Uterus (tissue), 4 donors: Measurements from ENCODE around the gene LRIG2. TPM values are rescaled to one million over a fixed set of nuclear protein-coding genes. Genes with fewer than 3 reads are reported as not detected.

Experiments
- DNase-seq, 2 donors: peaks; one replicate each; pipeline ENCODE4 v3.0.0-alpha.2; 2019 to 2020
- H3K27ac ChIP-seq, 2 donors: fragments of 200-600 bp; sonication (generic); 1 replicate in 1 of 2; 2 replicates in 1 of 2; pipeline ENCODE4 v1.5.1; 2016 to 2018
- H3K27me3 ChIP-seq, 2 donors: fragments of 200-600 bp; sonication (generic); one replicate each; pipeline ENCODE4 v1.5.1; 2018 to 2019; ENCODE audit warnings: control low read depth in 1 of 2
- H3K36me3 ChIP-seq, 2 donors: fragments of 200-600 bp; sonication (generic); one replicate each; pipeline ENCODE4 v1.5.1; 2019; ENCODE audit warnings: control low read depth in 1 of 2
- H3K4me1 ChIP-seq, 2 donors: fragments of 200-600 bp; sonication (generic); one replicate each; pipeline ENCODE4 v1.5.1; 2018 to 2019; ENCODE audit warnings: control low read depth in 1 of 2
- H3K4me3 ChIP-seq, 2 donors: fragments of 200-600 bp; sonication (generic); 1 replicate in 1 of 2; 2 replicates in 1 of 2; pipeline ENCODE4 v1.5.1; 2018 to 2019; ENCODE audit warnings: mild to moderate bottlenecking in 1 of 2
- H3K9me3 ChIP-seq, 2 donors: fragments of 200-600 bp; sonication (generic); one replicate each; pipeline ENCODE4 v1.5.1; 2019; ENCODE audit warnings: control low read depth in 1 of 2
- CTCF ChIP-seq, 4 experiments: fragments of 200-600 bp in 2 of 4; fragments of 450-650 bp in 2 of 4; sonication (generic) in 2 of 4; IDR thresholded peaks; one replicate each; pipeline ENCODE4 v1.5.1; 2016 to 2019; ENCODE audit warnings: antibody characterized with exemption in 4 of 4, mild to moderate bottlenecking in 2 of 4, moderate library complexity in 1 of 4
- POLR2A ChIP-seq, 2 donors: fragments of 450-650 bp; IDR thresholded peaks; one replicate each; pipeline ENCODE4 v1.6.1; 2016; ENCODE audit warnings: antibody characterized with exemption in 2 of 2, mild to moderate bottlenecking in 1 of 2, moderate library complexity in 1 of 2
- intact Hi-C: fragments of 100-400 bp; cut with DNase I; formaldehyde crosslinking; loops from one replicate; pipeline ENCODE4 v1.15.1; 2023; ENCODE audit warnings: low total_unique reads
- total RNA-seq, 4 donors: library from RNA; depleted of rRNA in 3 of 4; stranded (reverse); fragments of >200 nt in 3 of 4; gene quantifications; one replicate each; pipeline versions ENCODE4 v1.1.0 to v1.2.4, GENCODE V29; 2014 to 2023
- donor health status: DM: yes; HTN: yes; CAD: no.

Gene LRIG2
- total RNA-seq, 4 donors from 2014 or later, result 7.2 to 55.8 (median 26.5) TPM

DNA sequence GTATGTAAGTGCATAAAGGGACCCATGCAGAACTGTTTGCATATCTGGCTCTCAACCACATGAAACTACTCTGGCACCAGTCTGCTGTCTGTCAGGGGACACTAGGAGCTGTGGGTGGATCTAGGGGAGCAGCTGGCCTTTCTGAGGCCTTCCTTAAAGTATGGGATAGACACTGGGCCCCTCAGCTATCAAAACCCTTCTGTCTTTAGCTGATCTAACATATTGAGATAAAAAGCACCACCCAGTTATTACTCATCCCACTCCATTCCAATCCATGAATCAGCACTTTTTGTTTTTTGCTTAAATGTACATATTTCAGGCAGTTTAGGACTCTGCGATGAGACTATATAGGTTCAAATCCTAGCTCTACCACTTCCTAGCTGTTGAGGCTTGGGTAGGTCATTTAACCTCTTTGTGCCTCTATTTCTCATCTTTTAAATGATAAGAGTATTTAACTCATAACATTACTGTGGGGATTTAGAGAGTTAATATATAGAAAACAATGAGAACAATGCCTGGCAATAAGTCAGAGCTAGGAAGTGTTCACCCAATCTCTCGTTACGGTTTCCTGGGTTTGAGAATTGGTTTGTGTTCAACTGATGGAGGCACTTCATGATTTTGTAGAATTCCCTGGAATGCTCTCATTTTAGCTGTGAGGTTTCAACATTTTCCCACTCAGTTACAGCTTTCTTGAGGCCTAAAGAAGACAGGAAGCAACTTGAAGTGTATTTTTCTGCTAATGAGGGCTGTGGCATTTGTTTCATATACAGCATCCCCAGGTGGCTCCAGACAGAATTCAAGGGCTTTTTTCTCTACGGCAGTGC, 68.9 kb downstream of the LRIG2 start:
- Histone ChIP-seq H3K4me3 (no peak overlapping the region), H3K4me1 (no peaks in the 10 kb centered on the region), H3K27ac (peak overlapping the region in 1 of 2 donors; percentile 26), H3K36me3 (no peaks in the 10 kb centered on the region), H3K27me3 (no peaks in the 10 kb centered on the region), H3K9me3 (no peaks in the 10 kb centered on the region)
- no peak for TF ChIP-seq CTCF (IDR thresholded peaks at IDR 0.05)
- no peak for TF ChIP-seq POLR2A (IDR thresholded peaks at IDR 0.05)
- intact Hi-C loops, result loop anchor here (10.0 kb wide), 1 partner anchor 533 kb away; no protein-coding TSS in a partner anchor
- no peak for DNase-seq

DNA sequence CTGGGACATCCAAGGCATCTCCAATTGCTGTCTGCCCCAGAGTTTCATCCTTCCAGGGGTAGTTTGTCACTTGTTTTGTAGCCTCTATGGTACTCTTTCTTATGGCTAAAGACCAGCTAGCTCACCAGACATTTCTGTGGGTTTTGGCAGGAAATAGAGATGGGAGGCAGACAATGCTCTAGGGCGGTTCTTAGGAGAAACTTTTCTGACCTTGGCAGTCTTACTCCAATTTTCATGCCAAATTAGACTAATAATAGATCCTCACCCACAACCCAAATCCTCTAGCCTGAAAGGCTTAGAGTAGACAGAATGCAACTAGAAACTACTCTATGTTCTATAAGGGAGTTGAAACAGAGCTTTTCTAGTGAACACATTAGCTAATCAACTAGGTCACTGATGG, 69.8 kb downstream of the LRIG2 start:
- Histone ChIP-seq H3K4me1 (no peaks in the 10 kb centered on the region), H3K27ac (peak overlapping the region in 1 of 2 donors; percentile 26), H3K27me3 (no peaks in the 10 kb centered on the region), H3K4me3 (no peak overlapping the region), H3K9me3 (no peaks in the 10 kb centered on the region), H3K36me3 (no peaks in the 10 kb centered on the region)
- TF ChIP-seq POLR2A (IDR thresholded peaks at IDR 0.05), result no peak
- TF ChIP-seq CTCF (IDR thresholded peaks at IDR 0.05), result no peak
- no peak for DNase-seq
- intact Hi-C loops, result loop anchor here (10.0 kb wide), 1 partner anchor 532 kb away; no protein-coding TSS in a partner anchor

GRCh38 chr1:113146242-113147072, 73.5 kb downstream of the LRIG2 start:
- Histone ChIP-seq H3K4me3 (no peak overlapping the region), H3K27me3 (no peaks in the 10 kb centered on the region), H3K4me1 (no peaks in the 10 kb centered on the region), H3K36me3 (no peaks in the 10 kb centered on the region), H3K27ac (no peak overlapping the region), H3K9me3 (no peaks in the 10 kb centered on the region)
- intact Hi-C loops, result loop anchor here (10.0 kb wide), 1 partner anchor 528 kb away; no protein-coding TSS in a partner anchor
- no peak for TF ChIP-seq POLR2A (IDR thresholded peaks at IDR 0.05)
- no peak for TF ChIP-seq CTCF (IDR thresholded peaks at IDR 0.05)
- no peak for DNase-seq

- intact Hi-C loops, result loop anchor here (10.0 kb wide), 1 partner anchor 528 kb away; no protein-coding TSS in a partner anchor
- TF ChIP-seq POLR2A (IDR thresholded peaks at IDR 0.05) (no peak), CTCF (IDR thresholded peaks at IDR 0.05) (no peak)
Observed at GRCh38 chr1:113147073-113147625, 74.2 kb downstream of the LRIG2 start.

More at GRCh38 chr1:113147073-113147625, 74.2 kb downstream of the LRIG2 start:
- Histone ChIP-seq H3K27me3 (no peaks in the 10 kb centered on the region), H3K36me3 (no peaks in the 10 kb centered on the region), H3K4me1 (no peaks in the 10 kb centered on the region), H3K4me3 (no peak overlapping the region), H3K9me3 (no peaks in the 10 kb centered on the region), H3K27ac (no peak overlapping the region)
- no peak for DNase-seq
